ENCODE measurements around the gene TBCK. TPM values are rescaled to one million over a fixed set of nuclear protein-coding genes. Genes with fewer than 3 reads are reported as not detected.

TBCK gene
- total RNA-seq, 4 donors from 2014 or later, result 23.3 to 47.7 (median 34.2) TPM

DNA sequence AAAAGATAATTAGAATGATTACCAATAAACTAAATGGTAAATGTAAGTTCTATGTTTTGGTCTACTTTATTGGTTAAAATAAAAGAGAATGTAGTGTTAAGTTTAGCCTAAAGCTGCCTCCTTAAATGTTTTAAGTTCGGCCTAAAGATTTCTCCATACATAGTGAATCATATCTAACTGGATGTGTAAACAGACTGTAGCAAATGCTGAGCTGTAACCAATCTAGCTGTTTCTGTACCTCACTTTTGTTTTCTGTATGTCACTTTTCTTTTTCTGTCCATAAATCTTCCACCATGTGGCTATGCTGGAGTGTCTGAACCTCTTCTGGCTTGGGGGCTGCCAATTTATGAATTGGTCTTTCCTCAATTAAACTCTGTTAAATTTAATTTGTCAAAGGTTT, 121.2 kb downstream of the TBCK start:
- no peak for DNase-seq (ENCODE audit: low spot score in 2 of 2)
- peaks cover 21% of the 10 kb centered on the region for H3K36me3 ChIP-seq
- TF ChIP-seq, protein P1, sequence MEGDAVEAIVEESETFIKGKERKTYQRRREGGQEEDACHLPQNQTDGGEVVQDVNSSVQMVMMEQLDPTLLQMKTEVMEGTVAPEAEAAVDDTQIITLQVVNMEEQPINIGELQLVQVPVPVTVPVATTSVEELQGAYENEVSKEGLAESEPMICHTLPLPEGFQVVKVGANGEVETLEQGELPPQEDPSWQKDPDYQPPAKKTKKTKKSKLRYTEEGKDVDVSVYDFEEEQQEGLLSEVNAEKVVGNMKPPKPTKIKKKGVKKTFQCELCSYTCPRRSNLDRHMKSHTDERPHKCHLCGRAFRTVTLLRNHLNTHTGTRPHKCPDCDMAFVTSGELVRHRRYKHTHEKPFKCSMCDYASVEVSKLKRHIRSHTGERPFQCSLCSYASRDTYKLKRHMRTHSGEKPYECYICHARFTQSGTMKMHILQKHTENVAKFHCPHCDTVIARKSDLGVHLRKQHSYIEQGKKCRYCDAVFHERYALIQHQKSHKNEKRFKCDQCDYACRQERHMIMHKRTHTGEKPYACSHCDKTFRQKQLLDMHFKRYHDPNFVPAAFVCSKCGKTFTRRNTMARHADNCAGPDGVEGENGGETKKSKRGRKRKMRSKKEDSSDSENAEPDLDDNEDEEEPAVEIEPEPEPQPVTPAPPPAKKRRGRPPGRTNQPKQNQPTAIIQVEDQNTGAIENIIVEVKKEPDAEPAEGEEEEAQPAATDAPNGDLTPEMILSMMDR (IDR thresholded peaks at IDR 0.05), result no peak
- TF ChIP-seq POLR2AphosphoS5 (IDR thresholded peaks at IDR 0.05), result no peak
- TF ChIP-seq POLR2A (IDR thresholded peaks at IDR 0.05), result no peak
- no peak for TF ChIP-seq EP300 (IDR thresholded peaks at IDR 0.05)
- H3K4me1 ChIP-seq, result no peaks in the 10 kb centered on the region
- H3K27me3 ChIP-seq, result no peaks in the 10 kb centered on the region
- H3K4me3 ChIP-seq, result no peak overlapping the region
- H3K27ac ChIP-seq, result no peak overlapping the region
- no peaks in the 10 kb centered on the region for H3K9me3 ChIP-seq
- 94% methylated on average over 1 of the region's 1 CpG for WGBS

DNA sequence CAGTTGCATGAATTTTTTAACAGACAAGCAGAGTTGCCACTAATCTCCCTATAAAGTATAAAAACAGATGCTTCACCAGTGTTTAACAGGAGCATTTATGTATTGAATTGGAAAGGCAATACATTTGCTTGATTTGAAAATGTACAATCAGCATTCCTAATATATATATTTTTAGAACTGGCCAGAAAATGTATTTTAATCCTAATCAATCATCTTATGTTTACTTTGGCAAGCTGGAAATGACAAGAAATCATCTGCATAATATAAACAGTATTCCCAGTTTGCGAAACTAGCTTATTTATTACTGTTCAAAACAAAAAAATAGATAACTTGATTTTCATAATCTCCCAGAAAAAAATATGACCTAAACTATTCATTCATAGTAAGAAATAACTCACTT, 123.9 kb downstream of the TBCK start:
- Histone ChIP-seq H3K9me3 (no peaks in the 10 kb centered on the region), H3K27ac (no peak overlapping the region), H3K27me3 (no peaks in the 10 kb centered on the region), H3K4me1 (no peaks in the 10 kb centered on the region), H3K36me3 (peaks cover 21% of the 10 kb centered on the region), H3K4me3 (no peak overlapping the region)
- 98% methylated on average over 1 of the region's 1 CpG for WGBS
- no peak for DNase-seq (ENCODE audit: low spot score in 2 of 2)
- no peak for TF ChIP-seq POLR2A (IDR thresholded peaks at IDR 0.05)
- TF ChIP-seq EP300 (IDR thresholded peaks at IDR 0.05), result no peak
- TF ChIP-seq, protein P1 (IDR thresholded peaks at IDR 0.05), result no peak
- no peak for TF ChIP-seq POLR2AphosphoS5 (IDR thresholded peaks at IDR 0.05)

DNA sequence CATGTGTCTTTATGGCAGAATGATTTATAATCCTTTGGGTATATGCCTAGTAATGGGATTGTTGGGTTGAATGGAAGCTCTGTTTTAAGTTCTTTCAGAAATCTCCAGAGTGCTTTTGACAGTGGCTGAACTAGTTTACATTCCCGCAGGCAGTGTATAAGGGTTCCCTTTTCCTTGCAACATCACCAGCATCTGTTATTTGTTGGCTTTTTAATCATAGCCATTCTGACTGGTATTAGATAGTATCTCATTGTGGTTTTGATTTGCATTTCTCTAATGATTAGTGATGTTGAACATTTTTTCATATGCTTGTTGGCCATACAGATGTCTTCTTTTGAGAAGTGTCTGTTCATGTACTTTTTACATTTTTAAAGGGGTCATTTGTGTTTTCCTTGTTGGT, 129.8 kb downstream of the TBCK start:
- Histone ChIP-seq H3K4me3 (no peak overlapping the region), H3K4me1 (no peaks in the 10 kb centered on the region), H3K36me3 (peaks cover 6% of the 10 kb centered on the region), H3K27me3 (no peaks in the 10 kb centered on the region), H3K9me3 (no peaks in the 10 kb centered on the region), H3K27ac (no peak overlapping the region)
- TF ChIP-seq POLR2AphosphoS5 (IDR thresholded peaks at IDR 0.05) (no peak), EP300 (IDR thresholded peaks at IDR 0.05) (no peak), POLR2A (IDR thresholded peaks at IDR 0.05) (no peak)
- TF ChIP-seq, protein P1 (IDR thresholded peaks at IDR 0.05), result no peak
- WGBS, result 90% methylated on average over 1 of the region's 1 CpG
- DNase-seq (ENCODE audit: low spot score in 2 of 2), result no peak

DNA sequence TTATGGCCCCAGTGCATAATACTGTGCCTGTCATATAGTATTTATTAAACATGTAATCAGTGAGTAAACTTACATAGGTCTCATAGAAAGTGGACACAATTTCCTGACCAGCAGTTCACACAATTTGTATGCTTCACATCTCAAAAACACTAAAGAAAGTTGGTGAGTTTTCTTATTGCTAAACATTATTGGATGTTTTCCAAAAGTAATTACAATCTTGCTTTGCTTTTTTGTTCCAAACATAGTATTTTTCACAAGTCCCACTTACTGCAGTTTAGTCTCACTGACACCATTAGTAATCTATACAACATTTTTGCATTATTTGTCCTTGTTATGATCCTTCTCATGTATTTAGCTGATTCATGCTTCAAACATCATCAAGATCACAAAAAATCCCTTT, 132.5 kb downstream of the TBCK start:
- H3K27me3 ChIP-seq, result no peaks in the 10 kb centered on the region
- no peaks in the 10 kb centered on the region for H3K4me1 ChIP-seq
- no peaks in the 10 kb centered on the region for H3K36me3 ChIP-seq
- no peaks in the 10 kb centered on the region for H3K9me3 ChIP-seq
- TF ChIP-seq POLR2A (IDR thresholded peaks at IDR 0.05), result no peak
- TF ChIP-seq, protein P1 (IDR thresholded peaks at IDR 0.05), result no peak
- no peak for TF ChIP-seq EP300 (IDR thresholded peaks at IDR 0.05)
- TF ChIP-seq POLR2AphosphoS5 (IDR thresholded peaks at IDR 0.05), result no peak
- no peak for DNase-seq (ENCODE audit: low spot score in 2 of 2)
- H3K27ac ChIP-seq, result no peak overlapping the region
- H3K4me3 ChIP-seq, result no peak overlapping the region

DNA sequence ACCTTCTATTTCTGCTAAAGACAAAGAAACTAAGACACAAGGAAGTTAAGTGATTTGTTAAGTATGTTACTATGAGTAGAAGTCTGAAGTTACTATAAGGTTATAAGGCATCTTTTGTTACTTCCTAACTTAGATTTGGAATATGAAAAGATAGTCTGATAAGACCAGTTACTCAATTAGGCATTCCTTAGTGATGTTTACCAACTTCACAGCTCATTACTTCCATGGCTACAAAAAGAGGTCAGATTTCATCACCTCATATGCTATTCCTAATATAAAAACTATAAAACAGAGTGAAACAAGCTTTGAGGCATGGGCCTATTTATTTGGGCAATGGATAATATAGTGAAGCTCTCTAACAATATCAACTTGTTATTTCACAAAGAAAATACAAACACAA, 143.1 kb downstream of the TBCK start:
- DNase-seq (ENCODE audit: low spot score in 2 of 2), result no peak
- Histone ChIP-seq H3K27ac (no peak overlapping the region), H3K36me3 (peaks cover 14% of the 10 kb centered on the region), H3K4me1 (no peaks in the 10 kb centered on the region), H3K9me3 (no peaks in the 10 kb centered on the region), H3K27me3 (no peaks in the 10 kb centered on the region), H3K4me3 (no peak overlapping the region)
- TF ChIP-seq EP300 (IDR thresholded peaks at IDR 0.05), result no peak
- no peak for TF ChIP-seq POLR2AphosphoS5 (IDR thresholded peaks at IDR 0.05)
- TF ChIP-seq, protein P1 (IDR thresholded peaks at IDR 0.05), result no peak
- TF ChIP-seq POLR2A (IDR thresholded peaks at IDR 0.05), result no peak

Measured in suprapubic skin (tissue), 4 donors.